Anterior cingulate cortex (tissue), 58 donors: ENCODE measurements around the gene SIRPA.
"Not testable (repeated sequence)": the region's sequence is repeated elsewhere in the genome, so short reads cannot be mapped to it uniquely, and the experiment has no call there.

Source experiments
- DNase-seq, 58 donors: peaks; one replicate each; lab custom pipeline; 2025; lab: John Stamatoyannopoulos, UW

SIRPA gene

GRCh38 chr20:1902188-1902587 lies 7.0 kb downstream of the SIRPA start:
- DNase-seq: no peak

GRCh38 chr20:1904135-1904534 lies 8.9 kb downstream of the SIRPA start:
- DNase-seq: peak in 1 of 58 donors; percentile 22

GRCh38 chr20:1905009-1905408 lies 9.8 kb downstream of the SIRPA start:
- no peak for DNase-seq

- DNase-seq: peak in 1 of 58 donors; percentile 24
Observed at GRCh38 chr20:1905693-1906092, 10.5 kb downstream of the SIRPA start.

GRCh38 chr20:1906361-1907051 lies 11.3 kb downstream of the SIRPA start:
- DNase-seq: no peak

GRCh38 chr20:1907586-1907985 lies 12.4 kb downstream of the SIRPA start:
- no peak for DNase-seq

GRCh38 chr20:1908191-1908590 lies 13.0 kb downstream of the SIRPA start:
- DNase-seq: peak in 3 of 58 donors; percentile 14 to 64 (median 37)

GRCh38 chr20:1909097-1909496 lies 13.9 kb downstream of the SIRPA start:
- DNase-seq: peak in 19 of 58 donors; percentile 14 to 65 (median 39)

- DNase-seq: peak in 7 of 58 donors; percentile 9 to 49 (median 33)
Observed at GRCh38 chr20:1911536-1911935, 16.3 kb downstream of the SIRPA start.

GRCh38 chr20:1912053-1912452 lies 16.8 kb downstream of the SIRPA start:
- peak in 37 of 58 donors; percentile 16 to 79 (median 48) for DNase-seq

GRCh38 chr20:1912646-1913045 lies 17.4 kb downstream of the SIRPA start:
- DNase-seq: no peak

GRCh38 chr20:1915233-1915632 lies 20.0 kb downstream of the SIRPA start:
- peak in 1 of 58 donors; percentile 30 for DNase-seq

GRCh38 chr20:1915725-1916124 lies 20.5 kb downstream of the SIRPA start:
- no peak for DNase-seq

- DNase-seq: no peak
Observed at GRCh38 chr20:1917786-1918185, 22.6 kb downstream of the SIRPA start.

GRCh38 chr20:1918491-1919165 lies 23.4 kb downstream of the SIRPA start:
- DNase-seq: no peak

- no peak for DNase-seq
Observed at GRCh38 chr20:1920252-1920651, 25.0 kb downstream of the SIRPA start.

- no peak for DNase-seq
Observed at GRCh38 chr20:1920826-1921225, 25.6 kb downstream of the SIRPA start.

- DNase-seq: not testable (repeated sequence)
Observed at GRCh38 chr20:1921985-1922384, 26.8 kb downstream of the SIRPA start.

- DNase-seq: no peak
Observed at GRCh38 chr20:1922786-1923185, 27.6 kb downstream of the SIRPA start.

GRCh38 chr20:1924910-1925861 lies 30.0 kb downstream of the SIRPA start:
- DNase-seq: no peak

GRCh38 chr20:1926237-1926636 lies 31.0 kb downstream of the SIRPA start:
- peak in 1 of 58 donors; percentile 50 for DNase-seq
